ENCODE results near the gene BSND.

Gene BSND

DNA sequence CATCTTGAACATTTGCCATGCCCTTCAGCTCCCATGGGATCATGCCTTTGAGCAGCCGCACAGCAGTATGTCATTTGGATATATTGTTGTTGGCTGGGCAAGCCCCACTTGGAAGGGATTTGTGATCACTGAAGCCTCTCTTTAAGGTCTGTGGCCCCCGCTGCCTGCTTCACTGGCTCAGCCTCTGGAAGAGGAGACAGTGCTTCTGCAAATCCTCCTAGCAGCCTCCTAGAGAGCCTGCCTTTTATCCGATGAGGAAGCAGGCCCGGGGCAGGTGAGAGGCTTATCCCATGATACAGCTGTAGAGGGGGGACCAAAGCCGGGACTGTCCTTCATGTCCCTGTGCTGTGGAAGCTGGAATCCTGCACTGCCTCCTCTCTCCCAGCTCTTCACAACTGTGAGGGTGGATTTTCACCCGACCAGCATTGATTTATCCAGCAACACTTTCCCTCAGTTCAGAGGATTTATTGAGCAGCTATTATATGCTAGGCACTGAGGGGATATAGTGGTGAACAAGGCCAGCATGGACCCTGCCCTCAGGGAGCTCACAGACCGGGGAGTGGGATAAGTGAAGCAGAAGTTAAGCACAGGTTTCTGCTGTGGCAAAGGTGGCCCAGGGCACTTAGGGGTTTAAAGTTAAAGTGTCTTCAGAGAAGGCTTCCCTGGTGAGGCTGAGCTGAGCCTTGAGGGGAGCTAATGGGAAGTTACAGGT is 14.4 kb upstream of the BSND start:
- H3K36me3 ChIP-seq (ENCODE audit: control insufficient read depth in 2 of 2, insufficient read depth in 1 of 2, low read length in 2 of 2): no peaks in the 10 kb centered on the region
- POLR2A ChIA-PET: interaction anchor here (0.5 kb wide), 1 partner anchor 867 kb away, joined by 3 read pairs; no protein-coding TSS in a partner anchor
- CTCF ChIA-PET: interaction anchor here (0.6 to 1.6 kb wide), 9 partner anchors 7 to 313 kb away, joined by 3 to 10 read pairs (median 5); no protein-coding TSS in a partner anchor
- H3K9me3 ChIP-seq (ENCODE audit: control insufficient read depth, insufficient read depth, low read depth, low read length): no peaks in the 10 kb centered on the region
- no peak for TF ChIP-seq ZNF211 (tag by site-specific recombination; IDR thresholded peaks at IDR 0.05; ENCODE audit: low read depth)
- 0 out of 2 replicates have a peak, but pooled peaks have one; percentile 23 for TF ChIP-seq OSR2 (tag by site-specific recombination; IDR thresholded peaks at IDR 0.05)
- 0 out of 2 replicates have a peak, but pooled peaks have one; percentile 36 for TF ChIP-seq ZNF223 (tag by site-specific recombination; IDR thresholded peaks at IDR 0.05)
- TF ChIP-seq ZIC2 (tag by site-specific recombination; IDR thresholded peaks at IDR 0.05): peak; percentile 20; the same call in 1 of the 2 replicates
- TF ChIP-seq, protein P1, sequence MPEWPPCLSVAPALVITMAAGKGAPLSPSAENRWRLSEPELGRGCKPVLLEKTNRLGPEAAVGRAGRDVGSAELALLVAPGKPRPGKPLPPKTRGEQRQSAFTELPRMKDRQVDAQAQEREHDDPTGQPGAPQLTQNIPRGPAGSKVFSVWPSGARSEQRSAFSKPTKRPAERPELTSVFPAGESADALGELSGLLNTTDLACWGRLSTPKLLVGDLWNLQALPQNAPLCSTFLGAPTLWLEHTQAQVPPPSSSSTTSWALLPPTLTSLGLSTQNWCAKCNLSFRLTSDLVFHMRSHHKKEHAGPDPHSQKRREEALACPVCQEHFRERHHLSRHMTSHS (tag by site-specific recombination; IDR thresholded peaks at IDR 0.05): no peak
- no peak for TF ChIP-seq ZNF549 (tag by site-specific recombination; IDR thresholded peaks at IDR 0.05)
- TF ChIP-seq ZNF664 (tag by site-specific recombination; IDR thresholded peaks at IDR 0.05): peak; percentile 94
- 0 out of 2 replicates have a peak, but pooled peaks have one; percentile 29 for TF ChIP-seq FEZF1 (tag by site-specific recombination; IDR thresholded peaks at IDR 0.05)
- H3K27ac ChIP-seq (ENCODE audit: extremely low read depth, low read depth, low read length): no peak overlapping the region
- H3K4me3 ChIP-seq (ENCODE audit: low read depth, low read length): no peak overlapping the region
- H3K4me1 ChIP-seq (ENCODE audit: control insufficient read depth, insufficient read depth, low read length): peaks cover 5% of the 10 kb centered on the region; the same call in 1 of the 2 replicates

DNA sequence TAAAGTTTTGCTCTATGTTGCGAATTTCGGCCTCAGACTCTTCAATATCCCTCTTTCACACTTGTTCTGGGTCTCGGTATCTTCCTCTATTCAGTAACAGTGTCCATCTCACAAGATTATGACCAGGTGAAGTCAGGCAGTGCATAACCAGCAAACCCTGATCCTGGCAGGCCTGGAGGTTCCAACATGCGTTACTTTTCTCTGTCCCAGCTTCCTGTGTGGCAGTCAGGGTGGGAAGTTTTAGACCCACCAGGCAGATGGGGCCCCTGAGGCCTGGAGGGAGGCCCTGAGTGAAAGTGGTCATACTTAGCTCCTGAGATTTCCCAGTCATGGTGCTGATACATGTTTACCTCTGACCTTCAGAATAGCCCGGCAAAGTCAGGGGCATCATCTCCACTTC is 13.2 kb upstream of the BSND start:
- Histone ChIP-seq H3K4me3 (ENCODE audit: low read depth, low read length) (no peak overlapping the region), H3K27ac (ENCODE audit: extremely low read depth, low read depth, low read length) (no peak overlapping the region), H3K4me1 (ENCODE audit: control insufficient read depth, insufficient read depth, low read length) (peaks cover 5% of the 10 kb centered on the region; the same call in 1 of the 2 replicates), H3K36me3 (ENCODE audit: control insufficient read depth in 2 of 2, insufficient read depth in 1 of 2, low read length in 2 of 2) (no peaks in the 10 kb centered on the region), H3K9me3 (ENCODE audit: control insufficient read depth, insufficient read depth, low read depth, low read length) (no peaks in the 10 kb centered on the region)
- CTCF ChIA-PET: interaction anchor here (0.7 to 2.0 kb wide), 3 partner anchors 11 to 35 kb away, joined by 3 to 10 read pairs (median 3); no protein-coding TSS in a partner anchor
- TF ChIP-seq ZNF423 (tag by site-specific recombination; IDR thresholded peaks at IDR 0.05) (no peak), ZNF350 (tag by site-specific recombination; IDR thresholded peaks at IDR 0.05) (no peak), ZNF76 (tag by site-specific recombination; IDR thresholded peaks at IDR 0.05; ENCODE audit: borderline replicate concordance, low read depth) (no peak), ZNF621 (tag by site-specific recombination; IDR thresholded peaks at IDR 0.05) (no peak), ZNF529 (tag by site-specific recombination; IDR thresholded peaks at IDR 0.05; ENCODE audit: insufficient replicate concordance) (no peak), ZNF549 (tag by site-specific recombination; IDR thresholded peaks at IDR 0.05) (no peak), ZNF585B (tag by site-specific recombination; IDR thresholded peaks at IDR 0.05) (no peak), ZNF157 (tag by site-specific recombination; IDR thresholded peaks at IDR 0.05) (no peak), RBAK (tag by site-specific recombination; IDR thresholded peaks at IDR 0.05) (no peak), ZNF510 (tag by site-specific recombination; IDR thresholded peaks at IDR 0.05; ENCODE audit: insufficient replicate concordance) (no peak), ZNF701 (tag by site-specific recombination; IDR thresholded peaks at IDR 0.05) (no peak), WT1 (tag by site-specific recombination; IDR thresholded peaks at IDR 0.05) (no peak), ZNF311 (tag by site-specific recombination; IDR thresholded peaks at IDR 0.05; ENCODE audit: borderline replicate concordance) (no peak), ZXDB (tag by site-specific recombination; IDR thresholded peaks at IDR 0.05) (no peak), ZNF214 (tag by site-specific recombination; IDR thresholded peaks at IDR 0.05; ENCODE audit: borderline replicate concordance) (no peak), TRIM28 (IDR thresholded peaks at IDR 0.05; ENCODE audit: borderline replicate concordance, low read length) (no peak)
- TF ChIP-seq, protein P2, sequence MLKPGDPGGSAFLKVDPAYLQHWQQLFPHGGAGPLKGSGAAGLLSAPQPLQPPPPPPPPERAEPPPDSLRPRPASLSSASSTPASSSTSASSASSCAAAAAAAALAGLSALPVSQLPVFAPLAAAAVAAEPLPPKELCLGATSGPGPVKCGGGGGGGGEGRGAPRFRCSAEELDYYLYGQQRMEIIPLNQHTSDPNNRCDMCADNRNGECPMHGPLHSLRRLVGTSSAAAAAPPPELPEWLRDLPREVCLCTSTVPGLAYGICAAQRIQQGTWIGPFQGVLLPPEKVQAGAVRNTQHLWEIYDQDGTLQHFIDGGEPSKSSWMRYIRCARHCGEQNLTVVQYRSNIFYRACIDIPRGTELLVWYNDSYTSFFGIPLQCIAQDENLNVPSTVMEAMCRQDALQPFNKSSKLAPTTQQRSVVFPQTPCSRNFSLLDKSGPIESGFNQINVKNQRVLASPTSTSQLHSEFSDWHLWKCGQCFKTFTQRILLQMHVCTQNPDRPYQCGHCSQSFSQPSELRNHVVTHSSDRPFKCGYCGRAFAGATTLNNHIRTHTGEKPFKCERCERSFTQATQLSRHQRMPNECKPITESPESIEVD (tag by site-specific recombination; IDR thresholded peaks at IDR 0.05): no peak
- TF ChIP-seq, protein P3, sequence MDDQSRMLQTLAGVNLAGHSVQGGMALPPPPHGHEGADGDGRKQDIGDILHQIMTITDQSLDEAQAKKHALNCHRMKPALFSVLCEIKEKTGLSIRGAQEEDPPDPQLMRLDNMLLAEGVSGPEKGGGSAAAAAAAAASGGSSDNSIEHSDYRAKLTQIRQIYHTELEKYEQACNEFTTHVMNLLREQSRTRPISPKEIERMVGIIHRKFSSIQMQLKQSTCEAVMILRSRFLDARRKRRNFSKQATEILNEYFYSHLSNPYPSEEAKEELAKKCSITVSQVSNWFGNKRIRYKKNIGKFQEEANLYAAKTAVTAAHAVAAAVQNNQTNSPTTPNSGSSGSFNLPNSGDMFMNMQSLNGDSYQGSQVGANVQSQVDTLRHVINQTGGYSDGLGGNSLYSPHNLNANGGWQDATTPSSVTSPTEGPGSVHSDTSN (CRISPR knock-in tag; IDR thresholded peaks at IDR 0.05): no peak
- TF ChIP-seq, protein P4, sequence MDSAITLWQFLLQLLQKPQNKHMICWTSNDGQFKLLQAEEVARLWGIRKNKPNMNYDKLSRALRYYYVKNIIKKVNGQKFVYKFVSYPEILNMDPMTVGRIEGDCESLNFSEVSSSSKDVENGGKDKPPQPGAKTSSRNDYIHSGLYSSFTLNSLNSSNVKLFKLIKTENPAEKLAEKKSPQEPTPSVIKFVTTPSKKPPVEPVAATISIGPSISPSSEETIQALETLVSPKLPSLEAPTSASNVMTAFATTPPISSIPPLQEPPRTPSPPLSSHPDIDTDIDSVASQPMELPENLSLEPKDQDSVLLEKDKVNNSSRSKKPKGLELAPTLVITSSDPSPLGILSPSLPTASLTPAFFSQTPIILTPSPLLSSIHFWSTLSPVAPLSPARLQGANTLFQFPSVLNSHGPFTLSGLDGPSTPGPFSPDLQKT (IDR thresholded peaks at IDR 0.05; ENCODE audit: borderline replicate concordance, low read depth, low read length): no peak
- POLR2A ChIA-PET: no interaction called here

Data from HEK293 (cell line).